A673 (cell line): ENCODE results near the gene LHB. TPM values are rescaled to one million over a fixed set of nuclear protein-coding genes. Genes with fewer than 3 reads are reported as not detected.
"Not testable (repeated sequence)": the region's sequence is repeated elsewhere in the genome, so short reads cannot be mapped to it uniquely, and the experiment has no call there.

Experiments
- BruUV-seq: library from RNA; stranded (reverse); fragments of 400-500 nt; replicated peaks from 2 replicates; lab custom pipeline; 2021; lab: Mats Ljungman, UMichigan
- CTCF ChIA-PET: fragments of 300-600 bp; sonication (Branson Sonifier 250); formaldehyde crosslinking; loops from one replicate; lab custom pipeline; 2022; ENCODE audit warnings: antibody characterized with exemption; lab: Charles Lee
- POLR2A ChIA-PET: fragments of 300-600 bp; sonication (Branson Sonifier 250); formaldehyde crosslinking; loops from one replicate; lab custom pipeline; 2022; ENCODE audit warnings: antibody characterized with exemption; ENCODE audit not compliant: low non-redundant PET; lab: Charles Lee
- DNase-seq: peaks from one replicate; pipeline ENCODE4 v3.0.0-alpha.2; 2015; ENCODE audit warnings: low spot score
- H3K27ac ChIP-seq: fragments of 200-600 bp; sonication (generic); 2 replicates; pipeline ENCODE4 v1.5.1; 2016; ENCODE audit warnings: mixed run types, low read depth, mild to moderate bottlenecking, mixed read lengths, antibody characterized with exemption, low read length; ENCODE audit not compliant: poor library complexity, severe bottlenecking
- H3K27me3 ChIP-seq: fragments of 200-600 bp; sonication (generic); replicated peaks from 2 replicates; pipeline ENCODE4 v1.6.1; 2017; ENCODE audit warnings: mixed run types, low read depth, mild to moderate bottlenecking, mixed read lengths, antibody characterized with exemption, low read length; ENCODE audit not compliant: insufficient read depth, poor library complexity
- H3K36me3 ChIP-seq: fragments of 200-600 bp; sonication (generic); 2 replicates; pipeline ENCODE4 v1.6.1; 2016; ENCODE audit warnings: mixed run types, mild to moderate bottlenecking, mixed read lengths, antibody characterized with exemption, low read length; ENCODE audit not compliant: insufficient read depth, poor library complexity, severe bottlenecking
- H3K4me1 ChIP-seq: fragments of 200-600 bp; sonication (generic); 2 replicates; pipeline ENCODE4 v1.6.1; 2017; ENCODE audit warnings: mixed run types, mild to moderate bottlenecking, mixed read lengths, antibody characterized with exemption, low read length; ENCODE audit not compliant: insufficient read depth, poor library complexity, severe bottlenecking
- H3K4me3 ChIP-seq: fragments of 200-600 bp; sonication (generic); 2 replicates; pipeline ENCODE4 v1.5.1; 2016; ENCODE audit warnings: low read depth, mixed run types, mild to moderate bottlenecking, mixed read lengths, low read length; ENCODE audit not compliant: poor library complexity, severe bottlenecking
- H3K9me3 ChIP-seq: fragments of 200-600 bp; sonication (generic); 2 replicates; pipeline ENCODE4 v1.6.1; 2016; ENCODE audit warnings: mixed run types, low read depth, mild to moderate bottlenecking, mixed read lengths, antibody characterized with exemption, low read length; ENCODE audit not compliant: poor library complexity, severe bottlenecking
- CTCF ChIP-seq: fragments of 300-800, 200-600 bp; sonication (generic); conservative IDR thresholded peaks from 2 replicates; pipeline ENCODE4 v1.5.1; 2017; ENCODE audit warnings: low read depth, mild to moderate bottlenecking, antibody characterized with exemption, low read length, moderate library complexity, mixed read lengths
- EZH2 ChIP-seq: fragments of 200-600 bp; sonication (generic); IDR thresholded peaks from 2 replicates; pipeline ENCODE4 v1.6.1; 2017; ENCODE audit warnings: borderline replicate concordance, low read depth, mild to moderate bottlenecking, mixed read lengths, antibody characterized with exemption, low read length; ENCODE audit not compliant: poor library complexity, severe bottlenecking
- intact Hi-C: fragments of 100-400 bp; cut with micrococcal nuclease; formaldehyde crosslinking; loops from one replicate; pipeline ENCODE4 v1.10.0; 2022; ENCODE audit not compliant: unreplicated experiment
- total RNA-seq: library from RNA; stranded (reverse); gene quantifications from 2 replicates; pipeline ENCODE4 v1.2.3, GENCODE V29; 2021

The LHB gene
- total RNA-seq, 1 experiment from 2014 or later: not detected

GRCh38 chr19:49042177-49042576 lies 25.3 kb upstream of the LHB start:
- CTCF ChIA-PET: no interaction called here
- Histone ChIP-seq H3K36me3 (no peaks in the 10 kb centered on the region), H3K4me3 (no peak overlapping the region), H3K27ac (no peak overlapping the region), H3K9me3 (no peaks in the 10 kb centered on the region), H3K27me3 (no peaks in the 10 kb centered on the region), H3K4me1 (no peaks in the 10 kb centered on the region)
- TF ChIP-seq CTCF (no peak), EZH2 (no peak)
- intact Hi-C loops: no loop called here
- BruUV-seq: no TSS peak
- POLR2A ChIA-PET: no interaction called here
- no peak for DNase-seq

- H3K27ac ChIP-seq, H3K36me3 ChIP-seq, H3K4me1 ChIP-seq, BruUV-seq, H3K4me3 ChIP-seq, H3K27me3 ChIP-seq, H3K9me3 ChIP-seq, intact Hi-C loops, DNase-seq: not testable (repeated sequence)
- ChIA-PET POLR2A (interaction anchor here (0.6 kb wide), 1 partner anchor 14 kb away, joined by 4 read pairs; no protein-coding TSS in a partner anchor), CTCF (interaction anchor here (0.7 kb wide), 1 partner anchor 43 kb away, joined by 3 read pairs; no protein-coding TSS in a partner anchor)
Measured at GRCh38 chr19:49039736-49040135, 22.8 kb upstream of the LHB start.

- CTCF ChIA-PET, POLR2A ChIA-PET: not testable (repeated sequence)
Measured at GRCh38 chr19:49038557-49039276, 21.8 kb upstream of the LHB start.

GRCh38 chr19:49038111-49038510 lies 21.2 kb upstream of the LHB start:
- H3K4me1 ChIP-seq, DNase-seq, intact Hi-C loops, POLR2A ChIA-PET, H3K36me3 ChIP-seq, BruUV-seq, CTCF ChIA-PET, H3K27ac ChIP-seq, H3K4me3 ChIP-seq, H3K9me3 ChIP-seq, H3K27me3 ChIP-seq: not testable (repeated sequence)

More at GRCh38 chr19:49038557-49039276, 21.8 kb upstream of the LHB start:
- H3K4me3 ChIP-seq, H3K27ac ChIP-seq, H3K9me3 ChIP-seq, H3K4me1 ChIP-seq, H3K27me3 ChIP-seq, H3K36me3 ChIP-seq, BruUV-seq, DNase-seq, intact Hi-C loops: not testable (repeated sequence)
